Non-pigmented ciliary epithelial cell (primary cell): Measurements from ENCODE around the gene PTGES3.
A peak's percentile ranks its signal among the peaks of the same experiment; 100 is the strongest.
"Not testable (repeated sequence)": the region's sequence is repeated elsewhere in the genome, so short reads cannot be mapped to it uniquely, and the experiment has no call there.

Experiments used
- DNase-seq: peaks from one replicate; pipeline ENCODE4 v3.0.0-alpha.2; 2010; ENCODE audit warnings: low read depth

Gene PTGES3

DNA sequence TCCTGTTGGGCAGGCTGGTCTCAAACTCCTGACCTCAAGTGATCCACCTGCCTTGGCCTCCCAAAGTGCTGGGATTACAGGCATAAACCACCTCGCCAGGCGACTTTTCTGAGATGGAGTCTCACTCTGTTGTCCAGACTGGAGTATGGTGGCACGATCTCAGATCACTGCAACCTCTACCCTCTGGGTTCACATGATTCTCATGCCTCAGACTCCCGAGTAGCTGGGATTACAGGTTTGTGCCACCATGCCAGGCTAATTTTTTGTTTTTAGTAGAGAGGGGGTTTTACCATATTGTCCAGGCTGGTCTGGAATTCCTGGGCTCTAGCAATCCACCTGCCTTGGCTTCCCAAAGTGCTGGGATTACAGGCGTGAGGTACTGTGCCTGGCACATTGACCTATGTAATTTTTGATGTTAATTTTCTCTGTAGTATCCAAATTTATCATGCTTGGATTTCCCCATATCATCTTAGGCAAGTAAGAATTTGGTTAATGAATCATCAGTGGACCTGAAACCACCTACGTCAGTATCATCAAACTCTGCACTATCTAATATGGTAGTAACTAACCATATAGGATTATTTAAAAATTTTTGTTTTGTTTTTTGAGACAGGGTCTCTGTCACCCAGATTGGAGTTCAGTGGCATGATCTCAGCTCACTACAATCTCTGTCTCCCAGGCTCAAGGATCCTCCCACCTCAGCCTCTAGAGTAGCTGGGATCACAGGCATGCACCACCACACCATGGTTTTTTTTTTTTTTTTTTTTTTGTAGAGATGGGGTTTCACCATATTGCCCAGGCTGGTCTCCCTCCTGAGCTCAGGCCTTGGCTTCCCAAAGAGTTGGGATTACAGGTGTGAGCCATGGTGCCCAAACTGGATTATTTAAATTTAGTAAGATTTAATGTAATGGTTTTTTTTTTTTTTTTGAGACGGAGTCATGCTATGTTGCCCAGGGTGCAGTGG is 30.4 kb downstream of the PTGES3 start:
- DNase-seq = no peak

- DNase-seq = not testable (repeated sequence)
Measured at GRCh38 chr12:56653781-56654180, 34.3 kb downstream of the PTGES3 start.

DNA sequence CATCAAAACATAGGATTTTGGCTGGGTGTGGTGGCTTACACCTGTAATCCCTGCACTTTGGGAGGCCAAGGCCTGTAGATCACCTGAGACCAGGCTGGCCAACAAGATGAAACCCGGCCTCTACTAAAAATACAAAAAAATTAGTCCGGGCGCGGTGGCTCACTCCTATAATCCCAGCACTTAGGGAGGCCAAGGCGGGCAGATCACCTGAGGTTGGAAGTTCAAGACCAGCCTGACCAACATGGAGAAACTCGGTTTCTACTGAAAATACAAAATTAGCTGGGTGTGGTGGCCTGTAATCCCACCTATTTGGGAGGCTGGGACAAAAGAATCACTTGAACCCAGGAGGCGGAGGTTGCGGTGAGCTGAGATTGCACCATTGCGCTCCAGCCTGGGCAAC is 40.1 kb downstream of the PTGES3 start:
- DNase-seq = not testable (repeated sequence)

GRCh38 chr12:56645717-56646446 is 42.2 kb downstream of the PTGES3 start, which contains the start of gene ATP5F1B:
Gene ATP5F1B, minus strand, starts transcription at chr12:56645984. Its CDS starts 21 bp downstream, at chr12:56645963.
- DNase-seq = peak; percentile 100

DNA sequence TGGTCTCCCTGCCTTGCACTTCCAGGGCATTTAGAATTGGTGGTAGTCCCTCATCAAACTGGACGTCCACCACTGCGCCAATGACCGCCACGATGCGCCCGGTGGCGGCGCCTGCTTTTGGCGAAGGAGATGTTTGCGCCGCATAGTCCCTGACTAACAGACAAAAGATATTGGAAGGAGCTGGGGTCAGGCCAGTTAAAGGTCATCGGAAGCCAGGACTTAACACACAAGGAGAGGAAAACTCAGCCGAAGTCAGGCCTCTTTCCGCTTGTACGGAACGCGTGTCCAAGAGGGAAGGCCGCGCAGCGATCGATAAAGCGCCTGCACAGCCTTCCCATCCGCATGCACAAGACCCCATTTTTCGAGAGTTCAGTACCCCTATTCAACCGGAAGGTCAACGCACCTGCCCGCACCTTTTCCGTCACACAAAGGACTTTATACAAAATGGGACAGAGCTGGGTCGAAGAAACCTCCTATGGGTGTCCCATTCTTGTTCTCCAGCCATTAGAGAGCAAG is 42.8 kb downstream of the PTGES3 start:
- no peak for DNase-seq

DNA sequence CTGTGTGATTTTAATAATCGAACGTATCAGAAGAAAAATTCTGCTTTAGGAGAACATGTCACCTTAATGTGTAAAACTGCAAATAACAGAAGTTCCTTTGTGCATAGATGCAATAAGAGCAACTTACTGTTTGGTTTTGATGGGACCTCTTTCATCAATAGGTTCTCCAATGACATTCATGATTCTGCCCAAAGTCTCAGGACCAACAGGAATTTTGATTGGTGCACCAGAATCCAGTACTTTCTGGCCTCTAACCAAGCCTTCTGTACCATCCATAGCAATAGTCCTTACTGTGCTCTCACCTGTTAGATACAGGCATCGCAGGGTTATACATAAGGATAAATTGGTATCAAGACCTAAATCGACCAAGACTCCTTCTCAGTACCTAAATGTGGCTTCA is 43.4 kb downstream of the PTGES3 start:
- DNase-seq = no peak

DNA sequence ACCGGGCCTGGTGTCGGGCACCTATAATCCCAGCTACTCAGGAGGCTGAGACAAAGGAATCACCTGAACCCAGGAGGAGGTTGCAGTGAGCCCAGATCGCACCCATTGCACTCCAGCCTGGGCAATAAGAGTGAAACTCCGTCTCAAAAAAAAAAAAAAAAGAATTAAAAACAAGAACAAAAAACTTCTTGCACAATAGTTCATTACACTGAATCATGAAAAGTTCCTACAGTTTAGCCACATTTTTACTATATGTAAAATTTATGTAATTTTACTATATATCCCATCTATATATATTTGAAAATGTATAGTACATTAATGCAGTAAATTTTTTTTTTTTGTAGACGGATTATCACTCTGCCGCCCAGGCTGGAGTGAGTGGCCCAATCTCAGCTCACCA is 46.9 kb downstream of the PTGES3 start:
- DNase-seq = no peak

GRCh38 chr12:56637621-56638020 is 50.5 kb downstream of the PTGES3 start:
- no peak for DNase-seq

- DNase-seq = peak; percentile 97
Measured at GRCh38 chr12:56636675-56637540, 51.2 kb downstream of the PTGES3 start.

DNA sequence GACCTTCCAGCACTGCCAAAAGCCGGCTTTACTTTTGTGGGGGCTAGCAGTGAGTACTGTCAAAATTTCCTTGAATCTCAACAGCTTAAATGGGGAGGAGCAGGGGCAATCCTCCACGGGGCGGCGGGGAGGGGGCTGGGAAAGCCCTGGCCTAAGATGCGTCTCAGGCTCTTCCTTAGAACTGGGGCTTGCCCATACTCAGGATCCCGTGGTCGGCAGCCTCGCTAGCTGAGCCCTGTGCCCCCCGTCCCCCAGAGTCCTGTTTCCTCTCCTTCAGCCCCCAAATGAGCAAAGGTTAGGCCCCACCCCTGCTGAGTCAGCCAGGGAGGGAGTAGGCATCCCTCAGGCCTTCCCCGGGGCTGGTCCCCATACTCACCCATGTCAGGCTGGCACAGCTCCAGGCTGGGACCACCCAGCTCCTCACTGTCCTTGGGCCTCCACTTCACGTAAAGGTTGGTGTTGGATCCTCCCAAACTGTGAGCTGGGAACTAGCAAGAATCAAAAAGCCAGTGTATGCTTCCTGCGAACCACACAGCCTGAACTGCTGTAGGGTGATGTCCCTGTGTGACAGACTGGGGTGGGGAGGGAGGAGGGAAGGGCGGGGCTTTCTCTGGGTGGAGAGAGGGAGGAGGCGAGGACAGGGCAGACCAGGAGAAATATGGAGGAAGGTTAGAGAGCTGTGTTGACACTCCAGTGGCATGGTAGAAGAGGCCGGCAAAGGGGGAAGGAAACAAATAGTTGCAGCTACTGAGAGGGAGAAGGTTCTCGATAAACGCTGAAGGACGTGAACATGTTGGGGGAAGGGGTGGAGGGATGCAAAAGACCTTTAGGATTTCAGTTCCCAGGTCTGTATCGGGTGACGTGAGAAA is 52.0 kb downstream of the PTGES3 start:
- peak; percentile 69 for DNase-seq

- DNase-seq = no peak
Measured at GRCh38 chr12:56634837-56635791, 53.0 kb downstream of the PTGES3 start.

DNA sequence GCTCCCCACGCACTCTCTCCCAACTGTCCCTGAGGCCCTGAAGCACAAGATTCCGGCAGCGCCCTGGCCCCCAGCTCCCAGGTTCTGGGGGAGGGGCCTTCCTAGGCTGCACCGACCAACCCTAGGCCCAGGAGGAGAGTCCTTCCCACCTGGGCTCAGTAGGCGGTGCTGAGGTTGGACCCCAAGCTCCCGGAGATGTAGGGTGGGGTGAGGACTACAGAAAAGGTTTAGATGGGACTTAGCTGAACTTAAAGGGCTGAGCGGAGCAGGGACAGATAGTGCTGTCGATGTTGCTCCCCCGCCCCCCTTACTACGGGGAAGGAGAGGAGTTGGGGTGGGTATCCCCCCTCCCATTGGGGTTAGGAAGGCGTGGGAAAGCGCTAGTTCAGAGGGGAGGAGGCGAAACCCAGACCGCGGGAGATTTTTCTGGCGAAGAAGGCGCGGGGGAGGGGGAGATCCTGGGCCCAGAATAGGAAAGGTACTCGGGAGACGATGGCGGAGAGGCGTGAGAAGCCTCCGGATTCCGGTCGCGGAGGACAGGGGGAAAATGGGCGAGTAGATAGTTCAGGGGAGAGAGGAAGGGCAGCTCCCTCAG is 53.7 kb downstream of the PTGES3 start:
- DNase-seq = no peak

- DNase-seq = no peak
Measured at GRCh38 chr12:56633468-56634241, 54.4 kb downstream of the PTGES3 start.

- DNase-seq = no peak
Measured at GRCh38 chr12:56632701-56633467, 55.2 kb downstream of the PTGES3 start.

GRCh38 chr12:56631790-56632700 is 56.0 kb downstream of the PTGES3 start:
- no peak for DNase-seq

GRCh38 chr12:56630180-56630632 is 57.9 kb downstream of the PTGES3 start, which contains the start of gene BAZ2A:
Gene BAZ2A, minus strand, starts transcription at chr12:56630326. Its CDS starts 12,796 bp downstream, at chr12:56617530.
- DNase-seq = no peak
